Gastroesophageal sphincter (tissue), 3 donors: Measurements from ENCODE around the gene TSPAN15.
A peak's percentile ranks its signal among the peaks of the same experiment; 100 is the strongest.

Experiments
- CTCF ChIP-seq, 4 experiments: fragments of 200-600 bp in 2 of 4; fragments of 450-650 bp in 2 of 4; sonication (generic) in 1 of 4; IDR thresholded peaks; one replicate each; pipeline ENCODE4 v1.5.1; 2017 to 2019; ENCODE audit warnings: antibody characterized with exemption in 4 of 4, mild to moderate bottlenecking in 2 of 4, moderate library complexity in 2 of 4
- POLR2AphosphoS5 ChIP-seq: sonication (generic); formaldehyde crosslinking; IDR thresholded peaks from one replicate; pipeline ENCODE4 v1.6.1; 2017; ENCODE audit warnings: antibody characterized with exemption

- TF ChIP-seq CTCF (IDR thresholded peaks at IDR 0.05), result peak; percentile 39 to 66 (median 54)
- no peak for TF ChIP-seq POLR2AphosphoS5
Observed at GRCh38 chr10:69515699-69516259, 64.5 kb downstream of the TSPAN15 start.
